SIG-M5 treated with dmso at 0.1 percent for 504 hours (cell line): ENCODE measurements around the gene CPLX4.
A peak's percentile ranks its signal among the peaks of the same experiment; 100 is the strongest.

Experiments used
- DNase-seq: peaks from one replicate; lab custom pipeline; 2025; ENCODE audit not compliant: unreplicated experiment; lab: John Stamatoyannopoulos, UW

The CPLX4 gene

GRCh38 chr18:59318460-59319050, at the start of gene CPLX4:
TSS of gene CPLX4 (minus strand) at chr18:59318649. CDS start at chr18:59318462, 187 bp downstream.
- DNase-seq = no peak

- DNase-seq = no peak
Measured at GRCh38 chr18:59360381-59360780, 41.9 kb upstream of the CPLX4 start.

GRCh38 chr18:59359576-59359952, 41.1 kb upstream of the CPLX4 start:
- DNase-seq = no peak

GRCh38 chr18:59358712-59359575, 40.5 kb upstream of the CPLX4 start, which contains the start of gene LMAN1:
TSS of gene LMAN1 (minus strand) at chr18:59359265. CDS start at chr18:59359244, 21 bp downstream.
- peak; percentile 83 for DNase-seq

- peak; percentile 35 for DNase-seq
Measured at GRCh38 chr18:59358414-59358711, 39.9 kb upstream of the CPLX4 start.

- DNase-seq = peak; percentile 26
Measured at GRCh38 chr18:59357928-59358327, 39.5 kb upstream of the CPLX4 start.

- DNase-seq = no peak
Measured at GRCh38 chr18:59354731-59355130, 36.3 kb upstream of the CPLX4 start.

- DNase-seq = no peak
Measured at GRCh38 chr18:59353079-59353680, 34.7 kb upstream of the CPLX4 start.

GRCh38 chr18:59352250-59352855, 33.9 kb upstream of the CPLX4 start:
- DNase-seq = no peak

- no peak for DNase-seq
Measured at GRCh38 chr18:59345556-59345955, 27.1 kb upstream of the CPLX4 start.

GRCh38 chr18:59344996-59345395, 26.5 kb upstream of the CPLX4 start:
- no peak for DNase-seq

- DNase-seq = no peak
Measured at GRCh38 chr18:59343926-59344325, 25.5 kb upstream of the CPLX4 start.

GRCh38 chr18:59340817-59341216, 22.4 kb upstream of the CPLX4 start:
- DNase-seq = no peak

- DNase-seq = no peak
Measured at GRCh38 chr18:59340312-59340711, 21.9 kb upstream of the CPLX4 start.

- DNase-seq = no peak
Measured at GRCh38 chr18:59332986-59333385, 14.5 kb upstream of the CPLX4 start.

GRCh38 chr18:59328683-59329082, 10.2 kb upstream of the CPLX4 start:
- DNase-seq = no peak

- DNase-seq = no peak
Measured at GRCh38 chr18:59325965-59326364, 7.5 kb upstream of the CPLX4 start.

GRCh38 chr18:59324623-59324971, 6.1 kb upstream of the CPLX4 start:
- DNase-seq = no peak

- no peak for DNase-seq
Measured at GRCh38 chr18:59323931-59324622, 5.6 kb upstream of the CPLX4 start.

GRCh38 chr18:59311631-59312030, 6.8 kb downstream of the CPLX4 start:
- DNase-seq = no peak

GRCh38 chr18:59308938-59309260, 9.6 kb downstream of the CPLX4 start:
- peak; percentile 45 for DNase-seq
